ENCODE measurements around the gene STXBP5L.
A peak's percentile ranks its signal among the peaks of the same experiment; 100 is the strongest.
"Not testable (repeated sequence)": the region's sequence is repeated elsewhere in the genome, so short reads cannot be mapped to it uniquely, and the experiment has no call there.

STXBP5L gene

GRCh38 chr3:120908030-120908794, at the start of gene STXBP5L:
Gene STXBP5L, plus strand, starts transcription at chr3:120908205. Its CDS starts 1,374 bp downstream, at chr3:120909579.
- DNase-seq = peak; percentile 86

- DNase-seq = no peak
Observed at GRCh38 chr3:120858521-120858920, 49.5 kb upstream of the STXBP5L start.

GRCh38 chr3:120864541-120864940, 43.5 kb upstream of the STXBP5L start:
- no peak for DNase-seq

- no peak for DNase-seq
Observed at GRCh38 chr3:120875507-120875906, 32.5 kb upstream of the STXBP5L start.

- no peak for DNase-seq
Observed at GRCh38 chr3:120875989-120876388, 32.0 kb upstream of the STXBP5L start.

GRCh38 chr3:120879411-120879810, 28.6 kb upstream of the STXBP5L start:
- DNase-seq = no peak

- no peak for DNase-seq
Observed at GRCh38 chr3:120892921-120893320, 15.1 kb upstream of the STXBP5L start.

GRCh38 chr3:120894316-120895057, 13.5 kb upstream of the STXBP5L start:
- no peak for DNase-seq

GRCh38 chr3:120901716-120902115, 6.3 kb upstream of the STXBP5L start:
- DNase-seq = not testable (repeated sequence)

GRCh38 chr3:120903221-120903620, 4.8 kb upstream of the STXBP5L start:
- DNase-seq = no peak

- DNase-seq = peak; percentile 100
Observed at GRCh38 chr3:120907659-120908029, 361 bp upstream of the STXBP5L start.

GRCh38 chr3:120908795-120909601, 993 bp downstream of the STXBP5L start:
- no peak for DNase-seq

GRCh38 chr3:120909602-120909878, 1.5 kb downstream of the STXBP5L start:
- peak; percentile 16 for DNase-seq

GRCh38 chr3:120926146-120926545, 18.1 kb downstream of the STXBP5L start:
- no peak for DNase-seq

- DNase-seq = no peak
Observed at GRCh38 chr3:120928991-120929390, 21.0 kb downstream of the STXBP5L start.

GRCh38 chr3:120931593-120931992, 23.6 kb downstream of the STXBP5L start:
- DNase-seq = no peak

- no peak for DNase-seq
Observed at GRCh38 chr3:120956143-120956542, 48.1 kb downstream of the STXBP5L start.

GRCh38 chr3:120982608-120983320, 74.8 kb downstream of the STXBP5L start:
- DNase-seq = no peak

- DNase-seq = no peak
Observed at GRCh38 chr3:120983321-120983665, 75.3 kb downstream of the STXBP5L start.

- no peak for DNase-seq
Observed at GRCh38 chr3:120983841-120984240, 75.8 kb downstream of the STXBP5L start.

- no peak for DNase-seq
Observed at GRCh38 chr3:120985242-120985641, 77.2 kb downstream of the STXBP5L start.

GRCh38 chr3:120988994-120989393, 81.0 kb downstream of the STXBP5L start:
- no peak for DNase-seq

- DNase-seq = no peak
Observed at GRCh38 chr3:121018917-121019321, 110.9 kb downstream of the STXBP5L start.
